GM12865 (cell line): ENCODE results near the gene ZNF584.
A peak's percentile ranks its signal among the peaks of the same experiment; 100 is the strongest.
"Not testable (repeated sequence)": the region's sequence is repeated elsewhere in the genome, so short reads cannot be mapped to it uniquely, and the experiment has no call there.

Source experiments
- DNase-seq: peaks from one replicate; pipeline ENCODE4 v3.0.0; 2010; ENCODE audit warnings: low read depth
- H3K4me3 ChIP-seq: 2 replicates; pipeline ENCODE4 v1.5.1; 2011; ENCODE audit warnings: mild to moderate bottlenecking, low read depth, low read length, control low read depth
- CTCF ChIP-seq: IDR thresholded peaks from 2 replicates; pipeline ENCODE4 v1.5.1; 2011; ENCODE audit warnings: low read length, control low read depth, low read depth, inconsistent platforms; ENCODE audit not compliant: insufficient read depth; ENCODE audit errors: missing control alignments

Gene ZNF584

GRCh38 chr19:58400316-58400915, 8.0 kb upstream of the ZNF584 start:
- H3K4me3 ChIP-seq, result peak overlapping the region; percentile 60
- no peak for DNase-seq
- no peak for TF ChIP-seq CTCF

- peak overlapping the region; percentile 65 for H3K4me3 ChIP-seq
- TF ChIP-seq CTCF, result no peak
- peak; percentile 100 for DNase-seq
Observed at GRCh38 chr19:58400916-58401839, 7.3 kb upstream of the ZNF584 start.

- H3K4me3 ChIP-seq, result peak overlapping the region; percentile 65
- DNase-seq, result no peak
Observed at GRCh38 chr19:58401840-58402421, 6.5 kb upstream of the ZNF584 start.

GRCh38 chr19:58403920-58404478, 4.5 kb upstream of the ZNF584 start:
- DNase-seq, H3K4me3 ChIP-seq: not testable (repeated sequence)

More at GRCh38 chr19:58401840-58402421, 6.5 kb upstream of the ZNF584 start:
- TF ChIP-seq CTCF, result no peak

- peak overlapping the region; percentile 86 for H3K4me3 ChIP-seq
- DNase-seq, result no peak
Observed at GRCh38 chr19:58406818-58407657, 1.4 kb upstream of the ZNF584 start.

GRCh38 chr19:58407658-58408151, 744 bp upstream of the ZNF584 start:
- H3K4me3 ChIP-seq, result peak overlapping the region; percentile 86
- no peak for TF ChIP-seq CTCF
- no peak for DNase-seq

More at GRCh38 chr19:58406818-58407657, 1.4 kb upstream of the ZNF584 start:
- TF ChIP-seq CTCF, result peak; percentile 29
